Measurements from ENCODE around the gene ARHGAP40. TPM values are rescaled to one million over a fixed set of nuclear protein-coding genes. Genes with fewer than 3 reads are reported as not detected.

Gene ARHGAP40
- total RNA-seq, 1 experiment from 2014 or later = 0.18 TPM

- H3K4me1 ChIP-seq (ENCODE audit: control insufficient read depth, insufficient read depth, low read length) = no peaks in the 10 kb centered on the region
- no peak overlapping the region for H3K4me3 ChIP-seq (ENCODE audit: low read depth in 2 of 2, low read length in 2 of 2)
- no peak for TF ChIP-seq REST (IDR thresholded peaks at IDR 0.05; ENCODE audit: insufficient read depth in 1 of 2, low read depth in 2 of 2, low read length in 1 of 2)
- H3K27ac ChIP-seq (ENCODE audit: low read length) = no peak overlapping the region
- no TSS peak for BruUV-seq (replicated peaks)
- intact Hi-C loops (cut with micrococcal nuclease; ENCODE audit: unreplicated experiment) = no loop called here
- no peak for ATAC-seq
- H3K9me3 ChIP-seq (ENCODE audit: control insufficient read depth, insufficient read depth, low read depth, low read length) = no peaks in the 10 kb centered on the region
- H3K36me3 ChIP-seq (ENCODE audit: control insufficient read depth, insufficient read depth, low read length) = no peaks in the 10 kb centered on the region
- H3K27me3 ChIP-seq (ENCODE audit: control insufficient read depth, insufficient read depth, low read length) = no peaks in the 10 kb centered on the region
- no peak for DNase-seq (ENCODE audit: low read depth, low spot score)
- ChIA-PET POLR2A (no interaction called here), CTCF (interaction anchor here (0.5 kb wide), 1 partner anchor 10 kb away, joined by 4 read pairs; no protein-coding TSS in a partner anchor)
- in situ Hi-C loops (cut with HindIII; ENCODE audit: low pct_unique_long_range_greater_than_20kb, low sequenced_read_pairs) = no loop called here
These were observed 71.7 kb downstream of the ARHGAP40 start for GRCh38 chr20:38673261-38673660.

GRCh38 chr20:38673725-38674091 is 72.1 kb downstream of the ARHGAP40 start:
- TF ChIP-seq CTCF (IDR thresholded peaks at IDR 0.05) (no peak), POLR2AphosphoS5 (IDR thresholded peaks at IDR 0.05; ENCODE audit: low read depth, low read length) (no peak)
- BruUV-seq (replicated peaks) = no TSS peak
- ChIA-PET POLR2A (no interaction called here), CTCF (no interaction called here)
- Histone ChIP-seq H3K4me1 (ENCODE audit: control insufficient read depth, insufficient read depth, low read length) (no peaks in the 10 kb centered on the region), H3K36me3 (ENCODE audit: control insufficient read depth, insufficient read depth, low read length) (no peaks in the 10 kb centered on the region), H3K27me3 (ENCODE audit: control insufficient read depth, insufficient read depth, low read length) (no peaks in the 10 kb centered on the region), H3K27ac (ENCODE audit: low read length) (no peak overlapping the region), H3K4me3 (ENCODE audit: low read depth in 2 of 2, low read length in 2 of 2) (peak overlapping the region in 1 of 2 experiments; percentile 27; a peak in 1 of 4 replicates), H3K9me3 (ENCODE audit: control insufficient read depth, insufficient read depth, low read depth, low read length) (no peaks in the 10 kb centered on the region)
- intact Hi-C loops (cut with micrococcal nuclease; ENCODE audit: unreplicated experiment) (no loop called here), in situ Hi-C loops (cut with HindIII; ENCODE audit: low pct_unique_long_range_greater_than_20kb, low sequenced_read_pairs) (no loop called here)
- DNase-seq (ENCODE audit: low read depth, low spot score) (no peak), ATAC-seq (no peak)

GRCh38 chr20:38674092-38674764 is 72.6 kb downstream of the ARHGAP40 start:
- ATAC-seq = no peak
- no peaks in the 10 kb centered on the region for H3K27me3 ChIP-seq (ENCODE audit: control insufficient read depth, insufficient read depth, low read length)
- intact Hi-C loops (cut with micrococcal nuclease; ENCODE audit: unreplicated experiment) = no loop called here
- no peak for DNase-seq (ENCODE audit: low read depth, low spot score)
- no peaks in the 10 kb centered on the region for H3K36me3 ChIP-seq (ENCODE audit: control insufficient read depth, insufficient read depth, low read length)
- in situ Hi-C loops (cut with HindIII; ENCODE audit: low pct_unique_long_range_greater_than_20kb, low sequenced_read_pairs) = no loop called here
- H3K27ac ChIP-seq (ENCODE audit: low read length) = no peak overlapping the region
- ChIA-PET POLR2A (no interaction called here), CTCF (interaction anchor here (0.7 kb wide), 1 partner anchor 9 kb away, joined by 6 read pairs; no protein-coding TSS in a partner anchor)
- no peaks in the 10 kb centered on the region for H3K9me3 ChIP-seq (ENCODE audit: control insufficient read depth, insufficient read depth, low read depth, low read length)
- H3K4me1 ChIP-seq (ENCODE audit: control insufficient read depth, insufficient read depth, low read length) = no peaks in the 10 kb centered on the region
- TF ChIP-seq REST (IDR thresholded peaks at IDR 0.05; ENCODE audit: insufficient read depth in 1 of 2, low read depth in 2 of 2, low read length in 1 of 2) = no peak
- TF ChIP-seq TCF7L2 (IDR thresholded peaks at IDR 0.05; ENCODE audit: low read depth, low read length) = no peak
- TF ChIP-seq POLR2AphosphoS5 (IDR thresholded peaks at IDR 0.05; ENCODE audit: low read depth, low read length) = no peak
- no peak for TF ChIP-seq CTCF (IDR thresholded peaks at IDR 0.05)
- no peak for TF ChIP-seq SIN3A (IDR thresholded peaks at IDR 0.05; ENCODE audit: borderline replicate concordance, insufficient read depth, low read depth, low read length)
- H3K4me3 ChIP-seq (ENCODE audit: low read depth in 2 of 2, low read length in 2 of 2) = peak overlapping the region in 1 of 2 experiments; percentile 27; a peak in 1 of 4 replicates
- no TSS peak for BruUV-seq (replicated peaks)
